Upper lobe of left lung (tissue), 4 donors: ENCODE data around the gene PPP1R3G.

Experiments
- EP300 ChIP-seq, 4 donors: sonication (generic); formaldehyde crosslinking; IDR thresholded peaks; one replicate each; pipeline ENCODE4 v1.5.1; 2017; ENCODE audit warnings: antibody characterized with exemption in 4 of 4, control low read depth in 2 of 4
- POLR2A ChIP-seq, 4 donors: fragments of 450-650 bp; IDR thresholded peaks; one replicate each; pipeline ENCODE4 v1.5.1; 2016 to 2017; ENCODE audit warnings: antibody characterized with exemption in 4 of 4, mild to moderate bottlenecking in 2 of 4
- POLR2AphosphoS5 ChIP-seq, 2 donors: sonication (generic); formaldehyde crosslinking; IDR thresholded peaks; one replicate each; pipeline ENCODE4 v1.5.1; 2017; ENCODE audit warnings: antibody characterized with exemption in 2 of 2
- TF ChIP-seq, protein P1 (sequence below), 6 experiments: fragments of 450-650 bp in 4 of 6; fragments of 200-600 bp in 2 of 6; sonication (generic) in 2 of 6; IDR thresholded peaks; one replicate each; pipeline ENCODE4 v1.5.1; 2016 to 2019; ENCODE audit warnings: antibody characterized with exemption in 6 of 6

DNA sequence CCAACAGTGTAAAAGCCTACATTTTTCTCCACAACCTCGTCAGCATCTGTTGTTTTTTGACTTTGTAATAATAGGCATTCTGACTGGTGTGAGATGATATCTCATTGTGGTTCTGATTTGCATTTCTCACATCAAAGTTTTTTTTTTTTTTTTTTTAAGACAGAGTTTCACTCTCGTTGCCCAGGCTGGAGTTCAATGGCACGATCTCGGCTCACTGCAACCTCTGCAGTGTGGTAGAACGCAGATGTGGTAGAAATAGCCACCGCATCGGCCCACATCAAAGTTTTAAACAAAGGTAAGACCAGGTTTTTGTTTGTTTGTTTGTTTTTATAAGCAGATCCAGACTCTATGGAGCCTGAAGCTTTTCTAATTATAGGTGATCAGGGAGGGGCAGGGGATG lies 12.7 kb upstream of the PPP1R3G start:
- TF ChIP-seq, protein P1, sequence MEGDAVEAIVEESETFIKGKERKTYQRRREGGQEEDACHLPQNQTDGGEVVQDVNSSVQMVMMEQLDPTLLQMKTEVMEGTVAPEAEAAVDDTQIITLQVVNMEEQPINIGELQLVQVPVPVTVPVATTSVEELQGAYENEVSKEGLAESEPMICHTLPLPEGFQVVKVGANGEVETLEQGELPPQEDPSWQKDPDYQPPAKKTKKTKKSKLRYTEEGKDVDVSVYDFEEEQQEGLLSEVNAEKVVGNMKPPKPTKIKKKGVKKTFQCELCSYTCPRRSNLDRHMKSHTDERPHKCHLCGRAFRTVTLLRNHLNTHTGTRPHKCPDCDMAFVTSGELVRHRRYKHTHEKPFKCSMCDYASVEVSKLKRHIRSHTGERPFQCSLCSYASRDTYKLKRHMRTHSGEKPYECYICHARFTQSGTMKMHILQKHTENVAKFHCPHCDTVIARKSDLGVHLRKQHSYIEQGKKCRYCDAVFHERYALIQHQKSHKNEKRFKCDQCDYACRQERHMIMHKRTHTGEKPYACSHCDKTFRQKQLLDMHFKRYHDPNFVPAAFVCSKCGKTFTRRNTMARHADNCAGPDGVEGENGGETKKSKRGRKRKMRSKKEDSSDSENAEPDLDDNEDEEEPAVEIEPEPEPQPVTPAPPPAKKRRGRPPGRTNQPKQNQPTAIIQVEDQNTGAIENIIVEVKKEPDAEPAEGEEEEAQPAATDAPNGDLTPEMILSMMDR (IDR thresholded peaks at IDR 0.05), result no peak
- TF ChIP-seq POLR2AphosphoS5 (IDR thresholded peaks at IDR 0.05) (no peak), POLR2A (IDR thresholded peaks at IDR 0.05) (no peak), EP300 (IDR thresholded peaks at IDR 0.05) (no peak)
